ENCODE measurements around the gene BBS1. TPM values are rescaled to one million over a fixed set of nuclear protein-coding genes. Genes with fewer than 3 reads are reported as not detected.

BBS1 gene
- polyA plus RNA-seq, 2 of the 4 experiments (the other 2 are of a cell fraction), result 12.5 TPM

GRCh38 chr11:66546368-66546965 lies 36.0 kb downstream of the BBS1 start, which contains the start of gene ACTN3 (continued):
- peak; percentile 98 for TF ChIP-seq HDAC2 (IDR thresholded peaks at IDR 0.05)
- no peak for TF ChIP-seq NPAS2 (CRISPR knock-in tag; IDR thresholded peaks at IDR 0.05; ENCODE audit: borderline replicate concordance)
- TF ChIP-seq, protein P1, sequence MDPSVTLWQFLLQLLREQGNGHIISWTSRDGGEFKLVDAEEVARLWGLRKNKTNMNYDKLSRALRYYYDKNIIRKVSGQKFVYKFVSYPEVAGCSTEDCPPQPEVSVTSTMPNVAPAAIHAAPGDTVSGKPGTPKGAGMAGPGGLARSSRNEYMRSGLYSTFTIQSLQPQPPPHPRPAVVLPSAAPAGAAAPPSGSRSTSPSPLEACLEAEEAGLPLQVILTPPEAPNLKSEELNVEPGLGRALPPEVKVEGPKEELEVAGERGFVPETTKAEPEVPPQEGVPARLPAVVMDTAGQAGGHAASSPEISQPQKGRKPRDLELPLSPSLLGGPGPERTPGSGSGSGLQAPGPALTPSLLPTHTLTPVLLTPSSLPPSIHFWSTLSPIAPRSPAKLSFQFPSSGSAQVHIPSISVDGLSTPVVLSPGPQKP (IDR thresholded peaks at IDR 0.05; ENCODE audit: low read depth, low read length), result no peak
- no peak for TF ChIP-seq USF2 (IDR thresholded peaks at IDR 0.05)

DNA sequence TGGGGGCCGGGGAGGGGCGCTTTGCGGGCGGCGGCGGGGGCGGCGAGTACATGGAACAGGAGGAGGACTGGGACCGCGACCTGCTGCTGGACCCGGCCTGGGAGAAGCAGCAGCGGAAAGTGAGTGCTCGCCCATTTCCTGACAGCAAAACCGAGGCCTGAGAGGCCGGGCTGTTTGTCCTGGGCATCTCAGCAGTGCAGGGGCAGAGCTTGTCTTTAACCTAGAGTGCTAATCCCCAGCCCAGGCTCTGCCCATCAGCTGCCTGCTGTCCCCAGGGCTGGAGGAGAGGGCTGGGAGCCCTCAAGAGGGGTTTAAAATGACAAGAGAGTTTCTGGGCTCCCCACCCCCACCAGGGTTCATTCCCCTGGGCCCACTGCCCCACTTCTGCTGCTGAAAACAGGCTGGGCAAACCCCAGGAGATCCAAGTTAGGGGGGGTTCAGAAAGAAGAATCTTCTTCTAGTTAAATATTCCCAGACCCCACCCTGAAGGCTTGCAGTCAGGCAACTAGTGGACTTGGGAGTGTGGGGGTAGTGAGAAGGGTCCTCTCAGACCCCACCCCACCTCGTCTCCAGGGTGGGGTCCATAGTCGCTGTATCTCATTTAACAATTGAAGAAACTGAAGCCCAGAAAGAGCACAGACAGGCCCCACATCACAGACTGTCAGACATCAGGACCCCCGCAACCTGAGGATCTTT lies 36.7 kb downstream of the BBS1 start:
- H3K4me1 ChIP-seq, result peaks cover 17% of the 10 kb centered on the region
- H3K4me3 ChIP-seq, result peak overlapping the region; percentile 85; the same call in 2 of the 3 replicates
- TF ChIP-seq ZNF302 (CRISPR knock-in tag; IDR thresholded peaks at IDR 0.05) (no peak), CBX2 (IDR thresholded peaks at IDR 0.05; ENCODE audit: borderline replicate concordance, low read depth) (no peak), ZC3H11A (IDR thresholded peaks at IDR 0.05) (no peak), ZSCAN20 (CRISPR knock-in tag; IDR thresholded peaks at IDR 0.05) (no peak), SREBF2 (IDR thresholded peaks at IDR 0.05) (no peak)
- POLR2A ChIA-PET, result interaction anchor here (1.0 to 2.0 kb wide), 4 partner anchors 17 to 69 kb away, joined by 3 to 11 read pairs (median 6); partner anchors contain the start of genes DPP3 and RBM14
- no peaks in the 10 kb centered on the region for H3K9me3 ChIP-seq
- 75% methylated on average over 12 of the region's 18 CpGs for WGBS (ENCODE audit: missing lambda C conversion rate)
- H3K4me2 ChIP-seq, result peak overlapping the region; percentile 90
- FAIRE-seq (no peak), DNase-seq (ENCODE audit: low read depth in 1 of 2, low spot score in 1 of 2) (no peak), ATAC-seq (no peak)
- CTCF ChIA-PET, result interaction anchor here (1.3 to 1.7 kb wide), 2 partner anchors 45 to 132 kb away, joined by 5 to 6 read pairs; partner anchors contain the start of genes CCDC87 and CCS
- H3K27ac ChIP-seq, result peak overlapping the region in 1 of 2 experiments; percentile 96; a peak in 4 of 6 replicates

DNA sequence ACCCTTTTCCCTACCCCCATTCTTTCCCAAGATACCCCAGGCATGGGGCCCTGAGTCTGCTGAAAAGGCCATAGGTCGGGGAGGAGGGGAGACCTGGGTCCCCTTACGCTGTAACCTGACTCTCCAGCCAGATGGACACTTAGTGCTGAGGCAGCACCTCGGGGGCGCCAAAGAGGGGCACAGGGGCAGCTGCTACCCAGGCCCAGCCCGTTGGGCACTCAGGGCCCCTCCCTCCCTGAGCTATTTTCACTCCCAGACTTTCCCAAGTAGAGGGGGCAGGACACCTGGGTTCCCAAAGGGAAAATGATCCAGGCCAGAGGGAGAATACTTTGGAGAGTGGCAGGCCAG lies 37.2 kb downstream of the BBS1 start:
- Histone ChIP-seq H3K4me3 (no peak overlapping the region), H3K9me3 (no peaks in the 10 kb centered on the region), H3K4me2 (no peak overlapping the region), H3K27ac (no peak overlapping the region), H3K4me1 (peaks cover 17% of the 10 kb centered on the region)
- ATAC-seq (no peak), DNase-seq (ENCODE audit: low read depth in 1 of 2, low spot score in 1 of 2) (no peak), FAIRE-seq (no peak)
- ChIA-PET CTCF (no interaction called here), POLR2A (no interaction called here)
- peak; percentile 55 for TF ChIP-seq MAFK (IDR thresholded peaks at IDR 0.05; ENCODE audit: partially characterized antibody)
- TF ChIP-seq ZNF302 (CRISPR knock-in tag; IDR thresholded peaks at IDR 0.05), result no peak
- 75% methylated on average over 3 of the region's 5 CpGs for WGBS (ENCODE audit: missing lambda C conversion rate)

DNA sequence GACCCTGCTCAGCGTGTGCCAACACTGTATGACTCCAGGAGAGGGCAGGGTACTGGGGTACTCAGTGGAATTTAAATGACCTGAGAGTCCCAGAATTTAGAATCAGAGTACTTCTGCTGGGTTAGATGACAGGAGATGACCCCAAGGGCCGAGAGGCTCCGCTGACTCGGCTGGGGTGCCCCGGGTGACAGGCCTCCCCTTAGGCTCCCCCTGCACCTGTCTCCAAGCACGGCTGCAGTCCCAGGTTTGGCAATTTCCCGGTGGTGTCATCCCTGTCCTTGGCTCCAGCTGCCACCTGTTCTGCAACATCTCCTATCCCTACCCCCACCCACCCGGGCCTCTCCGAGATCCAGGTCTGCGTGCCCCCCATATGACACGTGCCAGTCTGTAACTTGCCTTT lies 37.6 kb downstream of the BBS1 start:
- Histone ChIP-seq H3K4me3 (no peak overlapping the region), H3K27ac (no peak overlapping the region), H3K9me3 (no peaks in the 10 kb centered on the region), H3K4me1 (peaks cover 17% of the 10 kb centered on the region), H3K4me2 (no peak overlapping the region)
- ATAC-seq (no peak), FAIRE-seq (no peak), DNase-seq (ENCODE audit: low read depth in 1 of 2, low spot score in 1 of 2) (no peak)
- no peak for TF ChIP-seq POLR2A (IDR thresholded peaks at IDR 0.05; ENCODE audit: low read length)
- TF ChIP-seq RCOR1 (IDR thresholded peaks at IDR 0.05; ENCODE audit: low read depth, low read length), result no peak
- no peak for TF ChIP-seq JUN (IDR thresholded peaks at IDR 0.05)
- TF ChIP-seq HOXB5 (CRISPR knock-in tag; IDR thresholded peaks at IDR 0.05), result no peak
- no peak for TF ChIP-seq KDM5A (IDR thresholded peaks at IDR 0.05)
- TF ChIP-seq, protein P2, sequence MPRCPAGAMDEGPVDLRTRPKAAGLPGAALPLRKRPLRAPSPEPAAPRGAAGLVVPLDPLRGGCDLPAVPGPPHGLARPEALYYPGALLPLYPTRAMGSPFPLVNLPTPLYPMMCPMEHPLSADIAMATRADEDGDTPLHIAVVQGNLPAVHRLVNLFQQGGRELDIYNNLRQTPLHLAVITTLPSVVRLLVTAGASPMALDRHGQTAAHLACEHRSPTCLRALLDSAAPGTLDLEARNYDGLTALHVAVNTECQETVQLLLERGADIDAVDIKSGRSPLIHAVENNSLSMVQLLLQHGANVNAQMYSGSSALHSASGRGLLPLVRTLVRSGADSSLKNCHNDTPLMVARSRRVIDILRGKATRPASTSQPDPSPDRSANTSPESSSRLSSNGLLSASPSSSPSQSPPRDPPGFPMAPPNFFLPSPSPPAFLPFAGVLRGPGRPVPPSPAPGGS (IDR thresholded peaks at IDR 0.05), result no peak
- TF ChIP-seq GATA3 (IDR thresholded peaks at IDR 0.05; ENCODE audit: borderline replicate concordance), result no peak
- no peak for TF ChIP-seq RNF2 (IDR thresholded peaks at IDR 0.05; ENCODE audit: borderline replicate concordance, low read depth)
- no peak for TF ChIP-seq POLR2AphosphoS2 (conservative IDR thresholded peaks at IDR 0.05; ENCODE audit: low read length)
- TF ChIP-seq TP53 (CRISPR knock-in tag; IDR thresholded peaks at IDR 0.05), result no peak
- TF ChIP-seq TFCP2L1 (CRISPR knock-in tag; IDR thresholded peaks at IDR 0.05), result no peak
- no peak for TF ChIP-seq CEBPB (IDR thresholded peaks at IDR 0.05)
- TF ChIP-seq USF2 (IDR thresholded peaks at IDR 0.05), result no peak
- no peak for TF ChIP-seq PHF8 (IDR thresholded peaks at IDR 0.05; ENCODE audit: borderline replicate concordance, low read depth)
- 46% methylated on average over 9 of the region's 11 CpGs for WGBS (ENCODE audit: missing lambda C conversion rate)
- CTCF ChIA-PET, result interaction anchor here (1.2 kb wide), 1 partner anchor 30 kb away, joined by 4 read pairs; no protein-coding TSS in a partner anchor
- POLR2A ChIA-PET, result interaction anchor here (0.6 kb wide), 1 partner anchor 64 kb away, joined by 6 read pairs; no protein-coding TSS in a partner anchor
